Neutrophil (primary cell): ENCODE results near the gene ANXA3.

Experiments
- H3K27ac ChIP-seq: fragments of 200-600 bp; sonication (generic); 2 replicates; pipeline ENCODE4 v1.5.1; 2016; ENCODE audit warnings: mild to moderate bottlenecking, moderate library complexity
- H3K27me3 ChIP-seq: fragments of 200-600 bp; sonication (generic); 2 replicates; pipeline ENCODE4 v1.6.0; 2016; ENCODE audit warnings: mild to moderate bottlenecking
- H3K36me3 ChIP-seq: fragments of 200-600 bp; sonication (generic); 2 replicates; pipeline ENCODE4 v1.5.1; 2017
- H3K4me1 ChIP-seq, 2 experiments: fragments of 200-600 bp in 1 of 2; sonication (generic) in 1 of 2; 1 replicate in 1 of 2; 2 replicates in 1 of 2; pipeline versions ENCODE4 v1.5.1 to v1.6.1; 2013 to 2016; ENCODE audit warnings: low read depth in 1 of 2, low read length in 1 of 2, mild to moderate bottlenecking in 1 of 2, moderate library complexity in 1 of 2; ENCODE audit not compliant: control insufficient read depth in 1 of 2, insufficient read depth in 1 of 2
- H3K4me3 ChIP-seq, 2 experiments: fragments of 200-600 bp in 1 of 2; sonication (generic) in 1 of 2; 1 replicate in 1 of 2; 2 replicates in 1 of 2; pipeline ENCODE4 v1.5.1; 2013 to 2016; ENCODE audit warnings: low read depth in 1 of 2, low read length in 1 of 2, mild to moderate bottlenecking in 1 of 2, moderate library complexity in 1 of 2
- H3K9me3 ChIP-seq: fragments of 200-600 bp; sonication (generic); 2 replicates; pipeline ENCODE4 v1.5.1; 2016
- TF ChIP-seq, protein P1 (sequence below): fragments of 200-600 bp; sonication (generic); IDR thresholded peaks from 2 replicates; pipeline ENCODE4 v1.5.1; 2016; ENCODE audit warnings: antibody characterized with exemption

ANXA3 gene

DNA sequence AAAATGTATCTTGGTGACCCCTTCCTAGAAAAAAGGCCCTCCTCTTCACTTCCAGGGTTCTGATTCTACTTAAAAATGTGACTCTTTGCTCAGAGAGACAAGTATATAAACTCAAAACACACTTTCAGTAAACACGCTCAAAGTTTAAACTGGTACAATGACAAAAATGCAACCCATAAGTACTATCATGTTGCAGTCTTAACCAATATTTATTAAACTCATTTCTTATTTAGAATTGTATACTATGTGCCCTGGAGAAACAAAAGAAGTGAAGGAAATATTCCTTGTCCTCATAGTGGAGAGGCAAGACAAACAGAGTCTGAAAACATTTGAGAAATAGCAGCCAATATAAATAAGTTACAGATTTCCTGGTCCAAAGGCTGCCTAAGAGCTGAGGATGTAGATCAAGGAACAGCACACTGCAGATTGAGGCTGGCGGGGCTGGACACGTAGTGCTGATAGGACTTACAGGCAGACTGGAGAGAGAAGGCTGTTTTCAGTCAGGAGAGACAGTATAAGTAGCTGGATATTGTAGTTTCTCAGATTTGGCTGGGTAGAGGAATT is 39.1 kb upstream of the ANXA3 start:
- H3K27ac ChIP-seq: no peak overlapping the region
- TF ChIP-seq, protein P1, sequence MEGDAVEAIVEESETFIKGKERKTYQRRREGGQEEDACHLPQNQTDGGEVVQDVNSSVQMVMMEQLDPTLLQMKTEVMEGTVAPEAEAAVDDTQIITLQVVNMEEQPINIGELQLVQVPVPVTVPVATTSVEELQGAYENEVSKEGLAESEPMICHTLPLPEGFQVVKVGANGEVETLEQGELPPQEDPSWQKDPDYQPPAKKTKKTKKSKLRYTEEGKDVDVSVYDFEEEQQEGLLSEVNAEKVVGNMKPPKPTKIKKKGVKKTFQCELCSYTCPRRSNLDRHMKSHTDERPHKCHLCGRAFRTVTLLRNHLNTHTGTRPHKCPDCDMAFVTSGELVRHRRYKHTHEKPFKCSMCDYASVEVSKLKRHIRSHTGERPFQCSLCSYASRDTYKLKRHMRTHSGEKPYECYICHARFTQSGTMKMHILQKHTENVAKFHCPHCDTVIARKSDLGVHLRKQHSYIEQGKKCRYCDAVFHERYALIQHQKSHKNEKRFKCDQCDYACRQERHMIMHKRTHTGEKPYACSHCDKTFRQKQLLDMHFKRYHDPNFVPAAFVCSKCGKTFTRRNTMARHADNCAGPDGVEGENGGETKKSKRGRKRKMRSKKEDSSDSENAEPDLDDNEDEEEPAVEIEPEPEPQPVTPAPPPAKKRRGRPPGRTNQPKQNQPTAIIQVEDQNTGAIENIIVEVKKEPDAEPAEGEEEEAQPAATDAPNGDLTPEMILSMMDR: no peak
- H3K36me3 ChIP-seq: no peaks in the 10 kb centered on the region
- H3K4me1 ChIP-seq: peaks cover 4 to 10% of the 10 kb centered on the region in 2 experiments
- no peaks in the 10 kb centered on the region for H3K27me3 ChIP-seq
- H3K9me3 ChIP-seq: no peaks in the 10 kb centered on the region
- no peak overlapping the region for H3K4me3 ChIP-seq

- Histone ChIP-seq H3K36me3 (no peaks in the 10 kb centered on the region), H3K4me3 (no peak overlapping the region), H3K4me1 (peaks cover 6 to 13% of the 10 kb centered on the region in 2 experiments), H3K9me3 (no peaks in the 10 kb centered on the region), H3K27ac (no peak overlapping the region), H3K27me3 (no peaks in the 10 kb centered on the region)
- TF ChIP-seq, protein P1: no peak
Measured at GRCh38 chr4:78513411-78513975, 38.1 kb upstream of the ANXA3 start.

GRCh38 chr4:78517050-78517652 is 34.4 kb upstream of the ANXA3 start:
- Histone ChIP-seq H3K4me1 (peaks cover 33 to 38% of the 10 kb centered on the region in 2 experiments), H3K4me3 (no peak overlapping the region), H3K27me3 (no peaks in the 10 kb centered on the region), H3K36me3 (no peaks in the 10 kb centered on the region), H3K27ac (no peak overlapping the region), H3K9me3 (no peaks in the 10 kb centered on the region)
- TF ChIP-seq, protein P1: no peak

DNA sequence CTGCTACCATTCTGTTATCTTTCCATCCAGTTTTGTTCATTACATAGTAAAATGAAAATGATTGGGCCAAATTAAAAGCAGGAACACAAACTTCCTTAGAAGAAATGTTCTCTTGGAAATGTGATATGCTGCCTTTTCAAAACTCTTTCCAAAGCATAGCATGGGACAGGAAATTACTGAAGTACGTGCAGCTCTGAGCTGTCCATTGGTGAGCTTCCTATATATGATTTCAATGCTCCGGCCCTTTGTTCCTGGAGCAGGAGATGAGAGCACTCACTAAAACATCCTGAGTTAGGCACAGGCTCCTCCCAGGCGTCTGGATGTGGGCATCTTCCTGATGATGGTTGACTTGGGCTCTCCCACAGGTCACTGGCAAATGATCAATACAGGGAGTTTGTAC is 33.0 kb upstream of the ANXA3 start:
- TF ChIP-seq, protein P1: no peak
- peak overlapping the region; percentile 56 for H3K27ac ChIP-seq
- H3K4me3 ChIP-seq: no peak overlapping the region
- no peaks in the 10 kb centered on the region for H3K9me3 ChIP-seq
- H3K27me3 ChIP-seq: no peaks in the 10 kb centered on the region
- H3K36me3 ChIP-seq: no peaks in the 10 kb centered on the region
- H3K4me1 ChIP-seq: peaks cover 33 to 38% of the 10 kb centered on the region in 2 experiments

- Histone ChIP-seq H3K4me3 (no peak overlapping the region), H3K27ac (no peak overlapping the region), H3K27me3 (no peaks in the 10 kb centered on the region), H3K4me1 (peaks cover 33 to 40% of the 10 kb centered on the region in 2 experiments), H3K9me3 (no peaks in the 10 kb centered on the region), H3K36me3 (no peaks in the 10 kb centered on the region)
- TF ChIP-seq, protein P1: no peak
Measured at GRCh38 chr4:78519962-78520361, 31.6 kb upstream of the ANXA3 start.
